K562 (cell line): ENCODE data around the gene TMEM141. TPM values are rescaled to one million over a fixed set of nuclear protein-coding genes. Genes with fewer than 3 reads are reported as not detected.
A peak's percentile ranks its signal among the peaks of the same experiment; 100 is the strongest.

Experiments
- C11orf30 ChIP-seq: fragments of 450-650 bp; IDR thresholded peaks from 2 replicates; pipeline ENCODE4 v1.6.1; 2016; ENCODE audit warnings: low read depth, mild to moderate bottlenecking
- CAMTA2 ChIP-seq: fragments of 250-450 bp; sonication (Bioruptor Pico); conservative IDR thresholded peaks from 2 replicates; pipeline ENCODE4 v1.5.1; 2022
- CEBPG ChIP-seq, 3 experiments: fragments of 200-800 bp in 1 of 3; sonication (Bioruptor generic) in 1 of 3; sonication (generic) in 1 of 3; formaldehyde crosslinking in 1 of 3; IDR thresholded peaks in 2 of 3; conservative IDR thresholded peaks in 1 of 3; 2 replicates each; pipeline versions ENCODE4 v1.6.1 to v1.8.0; 2016 to 2022; ENCODE audit warnings: missing compliant biosample characterization in 2 of 3, missing genetic modification characterization in 2 of 3, mild to moderate bottlenecking in 1 of 3, missing genetic modification reagents in 1 of 3
- CTBP1 ChIP-seq: fragments of 450-650 bp; IDR thresholded peaks from 2 replicates; pipeline ENCODE4 v1.6.1; 2016; ENCODE audit warnings: borderline replicate concordance
- ELK3 ChIP-seq: fragments of 450-650 bp; formaldehyde crosslinking; IDR thresholded peaks from 2 replicates; pipeline ENCODE4 v1.4.0; 2020; ENCODE audit warnings: mild to moderate bottlenecking
- GTF2B ChIP-seq: IDR thresholded peaks from 2 replicates; pipeline ENCODE4 v1.6.1; 2011; ENCODE audit not compliant: insufficient read length; ENCODE audit errors: extremely low read depth
- HCFC1 ChIP-seq: IDR thresholded peaks from 2 replicates; pipeline ENCODE4 v1.6.1; 2012; ENCODE audit warnings: low read depth, low read length, improper control_type of control experiment
- MYC ChIP-seq, 2 experiments: fragments of 250-450 bp in 1 of 2; sonication (Bioruptor Pico) in 1 of 2; IDR thresholded peaks; 2 replicates each; pipeline versions ENCODE4 v1.5.1 to v1.6.1; 2012 to 2021; ENCODE audit warnings: low read depth in 2 of 2, borderline replicate concordance in 1 of 2, improper control_type of control experiment in 1 of 2, low read length in 1 of 2, mild to moderate bottlenecking in 1 of 2, moderate library complexity in 1 of 2
- NKRF ChIP-seq: fragments of 450-650 bp; IDR thresholded peaks from 2 replicates; pipeline ENCODE4 v1.6.1; 2016; ENCODE audit warnings: borderline replicate concordance
- NR3C1 ChIP-seq: sonication (generic); formaldehyde crosslinking; IDR thresholded peaks from 2 replicates; pipeline ENCODE4 v1.8.1; 2022; ENCODE audit warnings: missing genetic modification reagents
- PHF20 ChIP-seq: fragments of 450-650 bp; IDR thresholded peaks from 2 replicates; pipeline ENCODE4 v1.6.1; 2018; ENCODE audit not compliant: partially characterized antibody
- PURB ChIP-seq: sonication (generic); formaldehyde crosslinking; IDR thresholded peaks from 2 replicates; pipeline ENCODE4 v1.9.0; 2021; ENCODE audit warnings: low read depth, mild to moderate bottlenecking, missing genetic modification reagents
- RBFOX2 ChIP-seq: fragments of 200-400 bp; formaldehyde crosslinking; IDR thresholded peaks from 2 replicates; pipeline ENCODE4 v1.6.1; 2017; ENCODE audit warnings: low read depth, mild to moderate bottlenecking, low read length, moderate library complexity
- SETDB1 ChIP-seq: IDR thresholded peaks from one replicate; pipeline ENCODE4 v1.6.1; 2012; ENCODE audit warnings: low read length, control low read depth, inconsistent platforms
- THAP12 ChIP-seq: fragments of 250-450 bp; sonication (Bioruptor Pico); IDR thresholded peaks from 2 replicates; pipeline ENCODE4 v1.9.0; 2021; ENCODE audit warnings: mild to moderate bottlenecking, inconsistent platforms
- THRB ChIP-seq: fragments of 450-650 bp; formaldehyde crosslinking; conservative IDR thresholded peaks from 2 replicates; pipeline ENCODE4 v1.4.0; 2022; ENCODE audit warnings: mild to moderate bottlenecking, missing genetic modification characterization
- TRIM24 ChIP-seq, 2 experiments: fragments of 450-650 bp; IDR thresholded peaks; 2 replicates each; pipeline ENCODE4 v1.6.1; 2016
- ZC3H8 ChIP-seq: fragments of 450-650 bp; IDR thresholded peaks from 2 replicates; pipeline ENCODE4 v1.6.1; 2017
- polyA plus RNA-seq, 8 experiments: library from polyadenylated mRNA; depleted of rRNA in 4 of 8; stranded (reverse) in 5 of 8; unstranded in 3 of 8; fragments of >200 nt; fragmentation: Nextera tagmentation in 2 of 8; fragmentation: Illumina TruSeq in 1 of 8; extraction: Ambion mirVana in 2 of 8; extraction: Trizol in 1 of 8; gene quantifications; 2 replicates each; pipeline versions ENCODE4 v1.2.1 to v1.2.3, GENCODE V29; 2011 to 2014; ENCODE audit warnings: inconsistent platforms in 1 of 8, missing spikeins in 1 of 8
- total RNA-seq, 7 experiments: library from RNA; depleted of rRNA in 6 of 7; stranded (reverse); fragments of >200 nt in 6 of 7; fragmentation: Illumina TruSeq in 2 of 7; extraction: Trizol in 2 of 7; gene quantifications; 2 replicates each; pipeline versions ENCODE4 v1.2.1 to v1.2.3, GENCODE V29; 2011 to 2021; ENCODE audit warnings: low replicate concordance in 1 of 7

Gene TMEM141
- total and polyA plus RNA-seq, 9 of the 15 experiments (the other 6 are each of a cell fraction or from before 2014, with no cell fraction given) = 21.5 to 123 (median 74.8) TPM

- TF ChIP-seq ELK3 (CRISPR knock-in tag) (no peak), THAP12 (CRISPR knock-in tag) (no peak), SETDB1 (no peak), CAMTA2 (CRISPR knock-in tag) (no peak), CEBPG (CRISPR knock-in tag; IDR thresholded peaks at IDR 0.05) (no peak), CEBPG (tag; conservative IDR thresholded peaks at IDR 0.05 in 1 of 2, IDR thresholded peaks at IDR 0.05 in 1 of 2) (no peak), THRB (CRISPR knock-in tag) (no peak; the same call in 1 of the 2 replicates), HCFC1 (0 out of 2 replicates have a peak, but pooled peaks have one; percentile 8), PHF20 (no peak), NR3C1 (CRISPR knock-in tag) (no peak), ZC3H8 (no peak), PURB (CRISPR knock-in tag) (no peak), NKRF (peak; percentile 81; the same call in 1 of the 2 replicates), MYC (IDR thresholded peaks at IDR 0.05; ENCODE audit: low read depth, low read length) (no peak), MYC (CRISPR knock-in tag; IDR thresholded peaks at IDR 0.05; ENCODE audit: borderline replicate concordance, low read depth) (no peak), C11orf30 (no peak), GTF2B (no peak), TRIM24 (IDR thresholded peaks at IDR 0.05) (no peak), RBFOX2 (peak; percentile 52), CTBP1 (peak; percentile 90)
Observed at GRCh38 chr9:136791516-136792276, 552 bp downstream of the TMEM141 start (continued).
